B cell (primary cell): ENCODE measurements around the gene ZNF814.
"Not testable (repeated sequence)": the region's sequence is repeated elsewhere in the genome, so short reads cannot be mapped to it uniquely, and the experiment has no call there.

Experiments
- CTCF ChIP-seq: fragments of 200-600 bp; IDR thresholded peaks from one replicate; pipeline ENCODE4 v1.8.0; 2022; ENCODE audit warnings: antibody characterized with exemption, mild to moderate bottlenecking
- EZH2 ChIP-seq: IDR thresholded peaks from 2 replicates; pipeline ENCODE4 v1.6.1; 2012; ENCODE audit warnings: borderline replicate concordance, low read depth, mild to moderate bottlenecking, moderate library complexity, low read length; ENCODE audit not compliant: insufficient read depth, poor library complexity, severe bottlenecking

DNA sequence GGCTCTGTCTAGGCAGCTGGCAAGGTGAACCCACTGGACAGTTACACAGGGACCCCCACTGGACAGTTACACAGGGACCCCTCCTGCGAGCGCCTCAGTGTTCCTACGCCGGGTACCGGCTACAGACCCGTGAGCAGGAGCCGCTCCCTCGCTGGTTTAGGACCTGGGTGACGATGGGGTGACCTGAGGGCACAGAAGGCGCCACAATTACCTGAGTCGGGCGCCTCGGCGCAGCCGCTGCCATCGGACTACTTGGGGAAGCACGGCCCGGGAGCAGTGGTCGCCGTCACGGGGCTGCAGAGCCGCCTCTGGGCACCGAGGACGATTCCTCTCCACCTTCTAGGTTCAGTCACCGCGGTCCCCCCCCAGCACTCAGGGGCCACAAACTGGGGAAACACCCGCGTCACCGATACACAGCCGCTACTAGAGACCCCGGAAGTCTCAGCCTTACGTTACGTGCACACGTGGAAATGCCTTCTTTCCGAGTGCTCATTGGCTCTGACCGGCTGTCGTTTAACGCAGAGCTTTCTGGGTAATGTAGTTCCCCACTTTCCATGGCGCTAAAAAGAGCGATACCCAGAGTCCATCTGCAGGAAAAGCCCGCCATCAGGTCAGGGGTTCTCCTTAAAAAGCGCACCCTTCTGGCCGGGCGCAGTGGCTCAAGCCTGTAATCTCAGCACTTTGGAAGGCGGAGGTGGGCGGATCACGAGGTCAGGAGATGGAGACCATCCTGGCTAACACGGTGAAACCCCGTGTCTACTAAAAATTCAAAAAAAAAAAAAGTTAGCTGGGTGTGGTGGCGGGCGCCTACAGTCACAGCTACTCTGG lies 27.5 kb upstream of the ZNF814 start, which contains the start of gene ZNF417:
- not testable (repeated sequence) for TF ChIP-seq EZH2, CTCF
